Subcutaneous adipose tissue (tissue), 4 donors: ENCODE measurements around the gene PSKH1. TPM values are rescaled to one million over a fixed set of nuclear protein-coding genes. Genes with fewer than 3 reads are reported as not detected.

Source experiments
- CTCF ChIP-seq: fragments of 450-650 bp; IDR thresholded peaks from one replicate; pipeline ENCODE4 v1.5.1; 2016; ENCODE audit warnings: low read depth, mild to moderate bottlenecking, control low read depth, antibody characterized with exemption, moderate library complexity
- total RNA-seq, 4 donors: library from RNA; depleted of rRNA; stranded (reverse); fragments of >200 nt; gene quantifications; one replicate each; pipeline ENCODE4 v1.1.0, GENCODE V29; 2016

PSKH1 gene
- total RNA-seq, 4 donors from 2014 or later = 7.0 to 28.4 (median 10.9) TPM

DNA sequence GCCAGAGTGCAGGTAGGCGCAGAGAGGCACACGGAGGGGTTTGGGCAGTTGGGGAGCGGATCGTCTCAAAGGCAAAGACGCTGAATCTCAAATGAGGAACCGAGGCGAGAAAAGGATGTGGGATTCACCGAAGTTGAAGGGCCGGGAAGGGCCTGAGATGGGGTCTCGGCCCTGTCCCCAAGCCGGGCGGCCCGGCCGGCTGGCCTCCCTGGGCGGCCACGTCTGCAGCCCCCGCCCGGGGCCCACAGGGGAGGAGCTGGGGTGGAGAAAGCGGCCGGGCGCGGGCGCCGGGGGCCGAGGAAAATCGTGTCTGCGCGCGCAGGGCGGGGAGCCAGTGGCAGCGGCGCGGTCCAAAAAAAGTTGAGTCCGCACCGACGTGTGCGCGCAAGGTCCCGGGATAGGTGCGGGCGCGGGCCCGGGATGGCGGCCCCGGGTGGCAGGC is 74.9 kb downstream of the PSKH1 start:
- no peak for TF ChIP-seq CTCF

DNA sequence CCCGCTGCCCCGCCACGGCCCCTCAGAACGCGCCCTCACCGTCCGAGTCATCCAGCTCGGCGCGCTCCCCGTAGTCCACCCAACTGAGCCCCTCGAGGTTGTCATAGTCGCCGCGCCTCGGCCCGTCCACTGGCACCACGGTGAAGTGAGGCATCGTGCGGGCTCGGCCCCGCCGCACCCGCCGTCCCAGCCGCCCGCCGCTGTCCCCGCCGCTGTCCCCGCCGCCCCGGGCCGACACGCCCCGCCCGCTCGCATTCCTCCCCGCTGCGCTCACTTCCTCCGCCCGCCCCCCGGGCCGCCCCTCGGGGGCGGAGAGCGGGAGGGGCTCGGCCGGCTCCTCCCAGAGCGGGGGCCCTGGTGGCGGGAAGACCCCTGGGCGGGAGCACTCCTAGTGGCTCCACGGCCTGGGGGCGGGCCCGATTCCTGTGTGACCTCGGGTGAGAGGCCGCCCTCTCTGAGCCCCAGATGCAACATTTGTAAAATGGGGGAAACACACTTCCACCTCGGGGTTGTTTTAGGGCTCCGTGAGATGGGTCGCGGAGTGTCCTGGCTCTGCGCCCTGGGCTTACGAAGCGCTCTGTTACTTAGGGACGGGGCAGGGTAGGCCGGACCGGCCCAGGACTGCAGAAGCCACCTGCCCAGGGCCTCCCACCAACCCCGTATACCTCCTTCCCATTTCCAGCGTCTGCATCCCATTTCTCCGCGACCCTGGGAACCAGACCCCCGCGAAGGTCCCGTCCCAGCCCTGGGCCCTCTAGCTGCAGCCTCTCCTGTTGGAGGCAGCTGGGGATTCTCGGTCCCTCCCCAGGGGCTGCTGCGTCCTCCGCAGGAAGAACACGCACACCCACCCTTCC is 75.6 kb downstream of the PSKH1 start, which contains the start of gene SLC12A4:
SLC12A4 (minus strand) TSS at position 238 of the 854 bp plus-strand sequence; CDS start at position 154, 84 bp downstream.
- no peak for TF ChIP-seq CTCF

DNA sequence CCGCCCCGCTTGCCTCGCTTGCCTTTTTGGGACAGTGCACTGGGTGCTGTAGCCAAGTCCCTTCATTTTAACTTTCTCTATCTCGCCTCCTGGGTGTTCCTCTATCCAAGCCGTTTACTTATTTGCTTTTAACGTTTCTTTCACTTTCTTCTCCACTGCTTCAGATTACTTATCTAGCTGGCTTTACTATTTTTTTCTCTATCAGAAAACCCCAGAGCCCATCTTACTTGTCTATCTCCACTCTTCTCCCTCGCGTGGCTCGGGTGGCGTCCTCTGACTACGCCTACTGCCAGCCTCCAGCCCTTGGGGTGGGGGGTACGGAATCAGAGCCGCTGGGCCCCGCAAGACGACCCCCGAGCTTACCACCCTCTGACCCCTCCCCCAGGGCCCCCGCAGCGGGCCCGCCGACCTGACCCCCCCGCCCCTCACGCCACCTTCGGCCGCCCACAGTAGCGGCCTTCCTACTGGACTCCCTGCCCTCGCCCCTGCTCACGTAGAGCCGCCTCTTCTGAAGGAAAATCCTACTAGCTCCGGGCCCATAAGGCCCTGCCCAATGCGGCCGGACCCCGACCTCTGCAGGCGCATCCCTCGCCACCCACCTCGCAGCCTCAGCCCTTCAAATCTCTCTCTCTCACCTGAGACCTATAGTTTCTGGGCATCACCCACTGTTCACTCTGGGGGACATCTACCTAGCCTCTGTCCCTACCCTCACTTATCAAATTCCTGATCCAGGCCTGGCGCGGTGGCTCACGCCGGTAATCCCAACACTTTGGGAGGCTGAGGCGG is 76.4 kb downstream of the PSKH1 start:
- TF ChIP-seq CTCF = no peak

GRCh38 chr16:67971111-67971510 is 78.1 kb downstream of the PSKH1 start:
- TF ChIP-seq CTCF = no peak

DNA sequence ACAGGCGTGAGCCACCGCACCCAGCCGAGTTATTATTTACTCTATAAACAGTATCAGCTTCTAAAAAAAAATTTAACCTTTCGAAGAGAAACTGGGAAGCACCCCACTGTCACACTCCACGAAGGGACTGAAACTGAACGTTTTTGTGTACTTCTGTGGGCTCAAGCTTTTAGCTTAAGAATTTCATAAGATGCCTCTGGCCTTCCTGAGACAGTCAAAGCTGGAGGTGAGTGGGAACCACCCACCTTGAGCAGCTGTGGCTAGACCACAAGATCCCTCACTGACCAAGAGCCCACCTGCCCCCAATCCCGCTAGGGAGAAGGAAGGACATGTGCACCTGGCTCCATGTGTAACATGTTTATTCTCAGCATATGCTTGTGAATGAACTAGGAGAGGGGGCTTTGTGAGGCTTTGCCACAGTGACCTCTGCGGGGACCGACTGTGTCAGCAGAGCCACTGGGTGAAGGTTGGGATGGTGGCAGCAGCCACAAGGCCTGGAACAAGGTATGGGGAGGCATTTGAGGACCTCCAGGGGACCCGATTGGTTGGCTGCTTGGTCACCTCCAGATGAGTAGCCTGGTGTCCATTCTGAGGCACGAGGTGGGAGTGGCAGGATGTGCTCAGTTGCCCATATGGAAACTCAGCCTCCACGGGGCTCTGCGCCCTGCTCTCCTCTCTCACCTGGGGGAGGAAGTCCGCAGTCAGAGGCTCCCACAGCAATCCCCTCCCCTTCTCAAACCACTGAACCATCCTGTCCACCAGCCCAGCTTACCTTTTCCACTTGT is 82.5 kb downstream of the PSKH1 start:
- no peak for TF ChIP-seq CTCF

DNA sequence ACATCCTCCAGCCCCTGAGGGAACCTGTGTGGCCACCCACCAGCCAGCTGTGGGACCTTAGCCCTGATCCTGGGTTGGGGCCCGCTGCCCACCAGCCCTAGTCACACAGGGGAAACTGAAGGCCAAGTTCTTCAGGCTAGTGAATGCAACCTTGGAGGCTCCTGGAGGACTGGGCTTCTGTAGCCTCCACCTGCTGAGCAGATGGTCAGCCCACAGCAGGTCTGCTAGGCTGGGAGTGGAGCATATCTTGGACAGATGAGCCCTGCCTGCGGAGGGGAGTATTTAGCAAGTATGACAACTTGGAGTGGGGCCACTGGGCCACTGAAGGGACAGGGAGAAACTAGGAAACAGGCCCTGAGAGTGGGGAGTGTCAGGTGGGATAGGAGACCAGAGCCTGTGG is 83.2 kb downstream of the PSKH1 start:
- no peak for TF ChIP-seq CTCF
